Upper lobe of right lung (tissue), 1 donor: ENCODE data around the gene HBP1. TPM values are rescaled to one million over a fixed set of nuclear protein-coding genes. Genes with fewer than 3 reads are reported as not detected.

Source experiments
- ATAC-seq: fragments of 200-7000 bp; cut with Tn5 transposase; one replicate; pipeline ENCODE4 v1.9.1; 2020; ENCODE audit warnings: mild to moderate bottlenecking, moderate library complexity
- DNase-seq: peaks from one replicate; pipeline ENCODE4 v3.0.0-alpha.2; 2020
- H3K27ac ChIP-seq: fragments of 200-600 bp; one replicate; pipeline ENCODE4 v1.8.0; 2022
- H3K27me3 ChIP-seq: fragments of 200-600 bp; one replicate; pipeline ENCODE4 v1.8.0; 2022; ENCODE audit warnings: mild to moderate bottlenecking
- H3K36me3 ChIP-seq: fragments of 200-600 bp; one replicate; pipeline ENCODE4 v1.8.0; 2022
- H3K4me1 ChIP-seq: fragments of 200-600 bp; one replicate; pipeline ENCODE4 v1.8.0; 2022
- H3K4me3 ChIP-seq: fragments of 200-600 bp; one replicate; pipeline ENCODE4 v1.8.0; 2022; ENCODE audit warnings: mild to moderate bottlenecking
- H3K9me3 ChIP-seq: fragments of 200-600 bp; one replicate; pipeline ENCODE4 v1.8.0; 2022
- intact Hi-C: fragments of 100-400 bp; cut with DNase I; formaldehyde crosslinking; loops from one replicate; pipeline ENCODE4 v1.11.0; 2022
- total RNA-seq: library from RNA; stranded (reverse); fragmentation: NEBNext Ultra II Directional; extraction: Animal tissue kit (Norgen Biotek cat#: 25700); gene quantifications from one replicate; pipeline ENCODE4 v1.2.1, GENCODE V29; 2021
- TF ChIP-seq, protein P1 (sequence below): fragments of 200-600 bp; IDR thresholded peaks from one replicate; pipeline ENCODE4 v1.8.0; 2022; ENCODE audit warnings: antibody characterized with exemption
- donor health status: DM: no; HTN: yes; CAD: no; lungs with severe emphysema.

The HBP1 gene
- total RNA-seq, 1 donor from 2014 or later, result 74.0 TPM

DNA sequence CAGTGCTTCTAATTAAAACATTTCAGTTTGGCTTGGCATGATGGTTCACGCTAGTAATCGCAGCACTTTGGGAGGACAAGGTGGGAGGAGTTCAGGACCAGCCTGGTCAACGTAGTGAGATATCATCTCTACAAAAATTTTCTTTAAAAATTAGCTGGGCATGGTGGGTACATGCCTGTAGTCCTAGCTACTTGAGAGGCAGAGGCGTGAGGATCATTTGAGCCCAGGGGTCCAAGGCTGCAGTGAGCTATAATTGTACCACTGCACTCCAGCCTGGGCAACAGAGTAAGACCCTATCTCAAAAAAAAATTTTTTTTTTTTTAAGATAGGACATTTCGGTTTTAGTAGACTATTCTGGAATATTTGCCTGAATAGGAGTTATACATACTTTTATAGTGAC lies 12.4 kb downstream of the HBP1 start:
- H3K9me3 ChIP-seq, result no peaks in the 10 kb centered on the region
- DNase-seq, result no peak
- H3K4me3 ChIP-seq, result no peak overlapping the region
- TF ChIP-seq, protein P1, sequence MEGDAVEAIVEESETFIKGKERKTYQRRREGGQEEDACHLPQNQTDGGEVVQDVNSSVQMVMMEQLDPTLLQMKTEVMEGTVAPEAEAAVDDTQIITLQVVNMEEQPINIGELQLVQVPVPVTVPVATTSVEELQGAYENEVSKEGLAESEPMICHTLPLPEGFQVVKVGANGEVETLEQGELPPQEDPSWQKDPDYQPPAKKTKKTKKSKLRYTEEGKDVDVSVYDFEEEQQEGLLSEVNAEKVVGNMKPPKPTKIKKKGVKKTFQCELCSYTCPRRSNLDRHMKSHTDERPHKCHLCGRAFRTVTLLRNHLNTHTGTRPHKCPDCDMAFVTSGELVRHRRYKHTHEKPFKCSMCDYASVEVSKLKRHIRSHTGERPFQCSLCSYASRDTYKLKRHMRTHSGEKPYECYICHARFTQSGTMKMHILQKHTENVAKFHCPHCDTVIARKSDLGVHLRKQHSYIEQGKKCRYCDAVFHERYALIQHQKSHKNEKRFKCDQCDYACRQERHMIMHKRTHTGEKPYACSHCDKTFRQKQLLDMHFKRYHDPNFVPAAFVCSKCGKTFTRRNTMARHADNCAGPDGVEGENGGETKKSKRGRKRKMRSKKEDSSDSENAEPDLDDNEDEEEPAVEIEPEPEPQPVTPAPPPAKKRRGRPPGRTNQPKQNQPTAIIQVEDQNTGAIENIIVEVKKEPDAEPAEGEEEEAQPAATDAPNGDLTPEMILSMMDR, result no peak
- H3K4me1 ChIP-seq, result peaks cover 24% of the 10 kb centered on the region
- peaks cover 63% of the 10 kb centered on the region for H3K36me3 ChIP-seq
- intact Hi-C loops, result no loop called here
- ATAC-seq, result no peak
- no peak overlapping the region for H3K27ac ChIP-seq
- H3K27me3 ChIP-seq, result no peaks in the 10 kb centered on the region

DNA sequence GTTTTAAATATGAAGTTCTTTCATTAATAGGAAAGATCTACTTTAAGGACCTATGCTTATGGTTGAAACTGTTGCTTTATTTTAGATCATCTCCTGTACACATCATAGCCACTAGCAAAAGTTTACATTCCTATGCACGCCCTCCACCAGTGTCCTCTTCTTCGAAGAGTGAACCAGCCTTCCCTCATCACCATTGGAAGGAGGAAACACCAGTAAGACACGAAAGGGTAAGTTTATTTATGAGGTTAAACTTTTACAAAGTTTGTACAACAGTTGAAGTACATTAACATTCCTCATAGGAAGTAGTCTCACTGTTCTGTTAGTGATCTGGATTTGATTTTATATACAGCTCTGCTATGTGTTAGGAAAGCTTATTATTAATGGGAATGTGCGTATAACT lies 16.9 kb downstream of the HBP1 start:
- TF ChIP-seq, protein P1, result no peak
- peaks cover 100% of the 10 kb centered on the region for H3K36me3 ChIP-seq

DNA sequence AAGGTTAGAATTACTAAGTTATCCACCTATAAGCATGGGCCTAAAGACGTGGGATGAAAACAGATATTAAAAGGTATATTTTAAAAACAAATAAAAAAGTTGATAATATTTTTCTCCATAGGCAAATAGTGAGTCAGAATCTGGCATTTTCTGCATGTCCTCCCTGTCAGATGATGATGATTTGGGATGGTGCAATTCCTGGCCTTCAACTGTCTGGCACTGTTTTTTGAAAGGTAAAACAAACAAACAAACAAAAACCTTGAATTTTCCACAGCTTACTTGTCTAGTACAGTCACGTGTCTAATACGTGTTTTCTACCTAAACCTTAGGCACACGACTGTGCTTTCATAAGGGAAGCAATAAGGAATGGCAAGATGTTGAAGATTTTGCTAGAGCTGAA lies 17.4 kb downstream of the HBP1 start:
- intact Hi-C loops, result no loop called here
- peaks cover 6% of the 10 kb centered on the region for H3K4me1 ChIP-seq
- H3K36me3 ChIP-seq, result peaks cover 100% of the 10 kb centered on the region
- ATAC-seq, result no peak
- H3K27ac ChIP-seq, result no peak overlapping the region
- H3K27me3 ChIP-seq, result no peaks in the 10 kb centered on the region
- DNase-seq, result no peak
- no peaks in the 10 kb centered on the region for H3K9me3 ChIP-seq
- no peak overlapping the region for H3K4me3 ChIP-seq
- TF ChIP-seq, protein P1, result no peak

More for the DNA sequence above, 16.9 kb downstream of the HBP1 start:
- intact Hi-C loops, result no loop called here
- ATAC-seq (no peak), DNase-seq (no peak)
- Histone ChIP-seq H3K27me3 (no peaks in the 10 kb centered on the region), H3K9me3 (no peaks in the 10 kb centered on the region), H3K27ac (no peak overlapping the region), H3K4me3 (no peak overlapping the region), H3K4me1 (peaks cover 6% of the 10 kb centered on the region)

DNA sequence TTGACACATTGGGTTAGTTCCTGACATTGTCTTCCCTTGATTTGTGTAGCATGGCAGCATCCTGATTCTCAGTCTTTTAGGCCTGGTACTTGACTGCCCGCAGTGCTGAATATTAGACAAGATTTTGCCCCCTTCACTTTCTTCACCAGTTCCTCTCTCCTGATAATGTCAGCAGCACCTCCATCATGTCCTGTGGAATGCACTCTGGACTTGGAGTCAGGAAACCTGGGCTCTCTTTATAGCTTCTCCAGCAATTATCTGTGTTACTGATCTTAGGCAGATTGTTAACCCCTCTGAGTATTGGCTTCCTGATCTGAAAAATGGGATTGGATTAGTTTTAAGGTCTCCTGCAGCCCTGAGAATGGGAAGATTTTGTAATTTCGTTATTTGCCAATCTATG lies 19.0 kb downstream of the HBP1 start:
- no peak overlapping the region for H3K27ac ChIP-seq

DNA sequence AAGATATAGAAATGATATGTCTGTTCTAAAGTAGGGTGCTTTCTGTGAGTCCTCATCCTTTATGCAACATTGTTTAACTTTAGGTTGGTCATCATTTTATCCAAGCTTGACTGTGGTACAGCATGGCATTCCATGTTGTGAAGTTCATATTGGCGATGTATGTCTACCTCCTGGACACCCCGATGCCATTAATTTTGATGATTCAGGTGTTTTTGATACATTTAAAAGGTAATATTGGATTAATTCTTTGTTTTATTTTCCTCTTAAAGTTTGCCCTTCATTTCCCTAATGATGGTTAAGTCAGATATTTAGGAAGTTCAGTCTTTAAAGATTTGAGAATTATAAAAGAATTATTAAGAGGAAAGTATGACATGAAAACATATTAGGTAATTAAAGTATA lies 21.3 kb downstream of the HBP1 start:
- intact Hi-C loops, result no loop called here
- DNase-seq (no peak), ATAC-seq (no peak)
- H3K27ac ChIP-seq, result no peak overlapping the region
- no peaks in the 10 kb centered on the region for H3K27me3 ChIP-seq
- H3K4me3 ChIP-seq, result no peak overlapping the region
- TF ChIP-seq, protein P1, result no peak
- no peaks in the 10 kb centered on the region for H3K4me1 ChIP-seq
- peaks cover 92% of the 10 kb centered on the region for H3K36me3 ChIP-seq
- H3K9me3 ChIP-seq, result no peaks in the 10 kb centered on the region

More for the DNA sequence above, 19.0 kb downstream of the HBP1 start:
- no peak for ATAC-seq
- TF ChIP-seq, protein P1, result no peak
- H3K27me3 ChIP-seq, result no peaks in the 10 kb centered on the region
- peaks cover 100% of the 10 kb centered on the region for H3K36me3 ChIP-seq
- H3K4me3 ChIP-seq, result no peak overlapping the region
- H3K4me1 ChIP-seq, result peaks cover 5% of the 10 kb centered on the region
- DNase-seq, result no peak
- H3K9me3 ChIP-seq, result no peaks in the 10 kb centered on the region
- intact Hi-C loops, result no loop called here

DNA sequence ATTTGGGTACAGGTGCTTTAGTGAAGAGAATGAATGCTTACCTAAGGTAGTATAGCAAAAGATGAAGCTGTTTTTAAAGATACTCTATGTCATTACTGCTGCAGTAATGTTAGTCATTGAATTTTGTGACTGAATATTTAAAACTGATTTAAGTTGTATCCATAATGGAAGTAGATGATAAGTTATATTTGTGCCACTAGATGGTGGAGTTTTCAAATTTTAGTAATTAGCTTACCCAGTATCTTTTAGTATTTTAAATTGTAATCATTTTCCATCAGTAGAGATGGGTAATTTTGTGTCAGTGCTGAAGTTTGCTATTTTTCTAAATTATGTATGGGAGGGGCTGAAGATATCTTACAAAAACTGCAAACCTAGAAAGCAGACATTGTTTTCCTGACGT lies 25.2 kb downstream of the HBP1 start:
- TF ChIP-seq, protein P1, result no peak

More for the DNA sequence above, 25.2 kb downstream of the HBP1 start:
- ATAC-seq (no peak), DNase-seq (no peak)
- Histone ChIP-seq H3K9me3 (no peaks in the 10 kb centered on the region), H3K27ac (no peak overlapping the region), H3K4me3 (no peak overlapping the region), H3K4me1 (peaks cover 10% of the 10 kb centered on the region), H3K27me3 (no peaks in the 10 kb centered on the region), H3K36me3 (peaks cover 92% of the 10 kb centered on the region)
- intact Hi-C loops, result no loop called here
